ENCODE results near the gene GP1BB.

GRCh38 chr22:19674929-19675253, 48.4 kb upstream of the GP1BB start:
- TF ChIP-seq RAD21 (IDR thresholded peaks at IDR 0.05; ENCODE audit: low read depth) (no peak), USF1 (IDR thresholded peaks at IDR 0.05) (no peak), TAF1 (IDR thresholded peaks at IDR 0.05; ENCODE audit: low read depth) (no peak), REST (IDR thresholded peaks at IDR 0.05; ENCODE audit: low read depth) (no peak), YY1 (IDR thresholded peaks at IDR 0.05; ENCODE audit: low read depth) (no peak), CEBPB (IDR thresholded peaks at IDR 0.05) (no peak), EP300 (IDR thresholded peaks at IDR 0.05; ENCODE audit: borderline replicate concordance) (no peak), CREB1 (IDR thresholded peaks at IDR 0.05; ENCODE audit: low read depth) (no peak), TEAD4 (IDR thresholded peaks at IDR 0.05) (no peak), EGR1 (IDR thresholded peaks at IDR 0.05) (no peak)
